ENCODE data around the gene CMTR1. TPM values are rescaled to one million over a fixed set of nuclear protein-coding genes. Genes with fewer than 3 reads are reported as not detected.

CMTR1 gene
- total RNA-seq, 2 donors from 2014 or later, result 28.1 to 147 TPM

DNA sequence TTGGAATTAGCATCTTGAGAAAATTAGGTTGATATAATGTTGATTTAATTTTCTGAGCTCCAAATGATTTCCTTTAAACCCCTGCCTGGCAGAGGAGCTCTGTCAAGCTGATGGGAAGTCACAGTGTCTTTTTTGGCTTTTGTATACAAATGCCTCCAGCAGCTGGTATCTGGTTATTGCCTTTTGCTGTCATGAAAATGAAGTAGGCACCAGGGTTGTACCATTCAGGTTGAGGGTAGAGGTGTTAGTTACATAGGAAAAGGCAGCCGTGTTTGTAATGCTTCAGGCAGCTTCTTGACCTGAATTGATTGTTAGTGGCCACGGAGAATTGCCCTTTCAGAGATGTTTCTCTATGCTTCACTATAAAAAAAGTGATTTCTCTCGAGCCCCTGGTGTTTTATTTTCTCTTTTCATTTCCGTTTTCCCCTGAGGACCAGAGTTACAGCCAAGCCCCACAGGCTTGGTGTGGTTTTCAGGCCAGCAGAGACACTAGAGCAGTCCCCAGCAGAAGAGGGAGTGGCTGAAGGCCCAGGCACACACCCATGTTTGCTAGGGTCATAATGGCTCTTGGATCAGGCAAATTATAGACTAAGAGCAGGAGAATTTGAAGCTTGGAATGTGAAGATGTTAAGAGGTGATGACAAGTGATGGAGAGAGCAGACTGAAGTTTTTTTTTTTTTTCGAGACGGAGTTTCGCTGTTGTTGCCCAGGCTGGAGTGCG, 21.6 kb downstream of the CMTR1 start:
- H3K36me3 ChIP-seq, result peaks cover 0 to 12% of the 10 kb centered on the region in 2 donors
- H3K4me3 ChIP-seq, result no peak overlapping the region
- H3K4me1 ChIP-seq (replicated peaks), result no peaks in the 10 kb centered on the region
- intact Hi-C loops (cut with DNase I), result no loop called here
- 71% methylated on average over 8 of the region's 8 CpGs for WGBS
- DNase-seq (ENCODE audit: low spot score), result no peak
- H3K9me3 ChIP-seq, result no peaks in the 10 kb centered on the region
- TF ChIP-seq POLR2AphosphoS5 (IDR thresholded peaks at IDR 0.05) (no peak), POLR2A (IDR thresholded peaks at IDR 0.05) (no peak)
- TF ChIP-seq, protein P1, sequence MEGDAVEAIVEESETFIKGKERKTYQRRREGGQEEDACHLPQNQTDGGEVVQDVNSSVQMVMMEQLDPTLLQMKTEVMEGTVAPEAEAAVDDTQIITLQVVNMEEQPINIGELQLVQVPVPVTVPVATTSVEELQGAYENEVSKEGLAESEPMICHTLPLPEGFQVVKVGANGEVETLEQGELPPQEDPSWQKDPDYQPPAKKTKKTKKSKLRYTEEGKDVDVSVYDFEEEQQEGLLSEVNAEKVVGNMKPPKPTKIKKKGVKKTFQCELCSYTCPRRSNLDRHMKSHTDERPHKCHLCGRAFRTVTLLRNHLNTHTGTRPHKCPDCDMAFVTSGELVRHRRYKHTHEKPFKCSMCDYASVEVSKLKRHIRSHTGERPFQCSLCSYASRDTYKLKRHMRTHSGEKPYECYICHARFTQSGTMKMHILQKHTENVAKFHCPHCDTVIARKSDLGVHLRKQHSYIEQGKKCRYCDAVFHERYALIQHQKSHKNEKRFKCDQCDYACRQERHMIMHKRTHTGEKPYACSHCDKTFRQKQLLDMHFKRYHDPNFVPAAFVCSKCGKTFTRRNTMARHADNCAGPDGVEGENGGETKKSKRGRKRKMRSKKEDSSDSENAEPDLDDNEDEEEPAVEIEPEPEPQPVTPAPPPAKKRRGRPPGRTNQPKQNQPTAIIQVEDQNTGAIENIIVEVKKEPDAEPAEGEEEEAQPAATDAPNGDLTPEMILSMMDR (IDR thresholded peaks at IDR 0.05), result no peak
- no peaks in the 10 kb centered on the region for H3K27me3 ChIP-seq (replicated peaks; ENCODE audit: insufficient read depth)
- H3K27ac ChIP-seq, result no peak overlapping the region

DNA sequence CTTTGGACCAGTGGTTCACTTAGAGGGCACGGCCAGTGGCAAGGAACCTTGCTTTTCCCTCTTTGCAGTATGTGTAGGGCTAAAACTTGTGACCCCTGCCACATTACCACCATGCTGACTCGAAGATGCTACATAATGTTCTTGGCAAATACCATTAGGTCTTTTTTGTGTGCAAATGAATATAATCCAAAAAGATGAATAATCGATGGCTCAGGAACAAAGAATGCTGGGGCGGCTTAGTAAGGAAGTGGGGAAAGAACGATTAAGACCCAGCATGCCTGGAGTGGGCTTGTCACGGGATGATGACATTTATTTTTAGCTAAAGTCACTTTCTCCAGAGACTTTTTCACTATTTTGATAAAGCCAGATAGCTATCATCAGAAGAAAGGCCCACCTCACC, 23.1 kb downstream of the CMTR1 start:
- Histone ChIP-seq H3K9me3 (no peaks in the 10 kb centered on the region), H3K36me3 (peaks cover 0 to 14% of the 10 kb centered on the region in 2 donors), H3K27ac (no peak overlapping the region), H3K4me3 (no peak overlapping the region), H3K4me1 (replicated peaks) (no peaks in the 10 kb centered on the region), H3K27me3 (replicated peaks; ENCODE audit: insufficient read depth) (no peaks in the 10 kb centered on the region)
- TF ChIP-seq POLR2A (IDR thresholded peaks at IDR 0.05) (no peak), POLR2AphosphoS5 (IDR thresholded peaks at IDR 0.05) (no peak)
- TF ChIP-seq, protein P1 (IDR thresholded peaks at IDR 0.05), result no peak
- DNase-seq (ENCODE audit: low spot score), result no peak
- intact Hi-C loops (cut with DNase I), result no loop called here
- WGBS, result 85% methylated on average over 6 of the region's 6 CpGs

DNA sequence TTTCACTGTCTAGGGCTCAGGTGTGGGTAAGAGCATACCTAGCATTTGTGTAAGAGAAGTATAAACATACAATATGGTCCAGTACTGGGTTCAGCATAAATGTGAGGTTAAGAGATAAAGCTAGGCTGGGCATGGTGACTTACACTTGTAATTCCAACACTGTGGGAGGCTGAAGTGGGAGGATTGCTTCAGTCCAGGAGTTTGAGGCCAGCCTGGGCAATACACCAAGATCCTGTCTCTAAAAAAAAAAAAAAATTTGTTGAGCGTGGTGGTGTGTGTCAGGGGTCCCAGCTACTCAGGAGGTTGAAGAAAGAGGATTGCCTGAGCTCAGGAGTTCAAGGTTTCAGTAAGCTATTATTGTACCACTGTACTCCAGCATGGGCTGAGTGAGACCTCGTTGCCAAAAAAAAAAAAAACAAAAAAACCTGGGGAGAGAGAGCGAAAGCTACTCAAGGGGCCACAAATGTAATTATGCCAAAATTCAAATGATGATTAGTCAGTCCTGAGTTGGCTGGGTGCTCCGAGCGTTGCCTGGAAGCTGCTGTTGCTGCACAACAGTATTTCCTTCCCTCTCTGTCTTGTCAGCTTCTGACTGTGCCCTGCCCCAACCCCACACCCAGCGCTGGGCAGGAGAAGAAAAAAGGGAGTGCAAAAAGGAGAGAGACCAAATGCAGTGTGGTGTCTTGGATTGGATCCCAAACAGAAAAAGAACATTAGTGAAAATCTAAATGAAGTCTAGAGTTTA, 24.0 kb downstream of the CMTR1 start:
- Histone ChIP-seq H3K9me3 (no peaks in the 10 kb centered on the region), H3K4me3 (no peak overlapping the region), H3K27me3 (replicated peaks; ENCODE audit: insufficient read depth) (no peaks in the 10 kb centered on the region), H3K27ac (no peak overlapping the region), H3K4me1 (replicated peaks) (no peaks in the 10 kb centered on the region), H3K36me3 (peaks cover 0 to 17% of the 10 kb centered on the region in 2 donors)
- no peak for DNase-seq (ENCODE audit: low spot score)
- WGBS, result 62% methylated on average over 6 of the region's 6 CpGs
- no peak for TF ChIP-seq POLR2A (IDR thresholded peaks at IDR 0.05)
- TF ChIP-seq, protein P1 (IDR thresholded peaks at IDR 0.05), result no peak
- TF ChIP-seq POLR2AphosphoS5 (IDR thresholded peaks at IDR 0.05), result no peak
- intact Hi-C loops (cut with DNase I), result no loop called here

DNA sequence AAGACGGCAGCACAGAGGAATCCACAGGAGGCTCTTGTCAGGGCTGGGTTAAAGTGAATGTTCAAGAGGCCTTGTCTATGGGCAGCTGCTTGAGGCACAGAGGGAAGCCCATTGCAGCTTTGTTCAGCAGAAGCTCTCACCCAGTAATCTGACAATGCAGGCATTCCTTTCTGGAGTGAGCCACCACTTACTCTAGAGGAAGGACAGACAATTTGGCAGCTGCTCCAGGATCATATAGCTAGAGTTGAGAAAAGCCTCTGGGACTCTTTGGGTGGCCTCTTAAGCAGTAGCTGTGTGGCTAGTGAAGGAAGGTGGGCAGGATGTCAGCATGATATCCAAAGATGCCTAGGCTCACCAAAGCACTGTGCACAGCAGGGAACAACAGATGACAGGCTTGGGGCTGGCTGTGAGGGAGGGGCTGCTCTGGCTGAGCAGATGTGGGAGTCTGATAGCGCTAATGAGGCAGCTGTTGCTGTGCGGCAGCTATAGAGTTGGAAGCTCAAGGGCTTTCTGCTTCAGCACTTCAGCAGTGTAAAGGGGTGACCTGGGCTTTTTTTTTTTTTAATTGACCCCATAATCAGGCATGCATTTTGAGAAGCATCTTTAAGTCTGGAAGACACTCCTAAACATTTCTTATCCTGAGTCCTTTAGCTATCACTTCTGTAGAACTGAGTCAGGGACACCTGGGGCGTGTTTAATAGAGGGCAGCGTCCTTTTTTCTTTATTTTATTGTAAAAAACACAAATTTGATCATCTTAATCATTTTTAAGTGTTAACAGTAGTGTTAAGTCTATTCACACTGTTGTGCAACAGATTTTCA, 27.2 kb downstream of the CMTR1 start:
- intact Hi-C loops (cut with DNase I), result no loop called here

More for the DNA sequence above, 27.2 kb downstream of the CMTR1 start:
- no peaks in the 10 kb centered on the region for H3K27me3 ChIP-seq (replicated peaks; ENCODE audit: insufficient read depth)
- TF ChIP-seq, protein P1 (IDR thresholded peaks at IDR 0.05), result no peak
- no peak for TF ChIP-seq POLR2AphosphoS5 (IDR thresholded peaks at IDR 0.05)
- TF ChIP-seq POLR2A (IDR thresholded peaks at IDR 0.05), result no peak
- H3K27ac ChIP-seq, result no peak overlapping the region
- H3K4me3 ChIP-seq, result no peak overlapping the region
- peaks cover 0 to 26% of the 10 kb centered on the region in 2 donors for H3K36me3 ChIP-seq
- WGBS, result 90% methylated on average over 5 of the region's 5 CpGs
- no peaks in the 10 kb centered on the region for H3K9me3 ChIP-seq
- no peaks in the 10 kb centered on the region for H3K4me1 ChIP-seq (replicated peaks)
- no peak for DNase-seq (ENCODE audit: low spot score)

Data from prostate gland (tissue), 2 donors.